ENCODE data around the gene STOML1.

The STOML1 gene

DNA sequence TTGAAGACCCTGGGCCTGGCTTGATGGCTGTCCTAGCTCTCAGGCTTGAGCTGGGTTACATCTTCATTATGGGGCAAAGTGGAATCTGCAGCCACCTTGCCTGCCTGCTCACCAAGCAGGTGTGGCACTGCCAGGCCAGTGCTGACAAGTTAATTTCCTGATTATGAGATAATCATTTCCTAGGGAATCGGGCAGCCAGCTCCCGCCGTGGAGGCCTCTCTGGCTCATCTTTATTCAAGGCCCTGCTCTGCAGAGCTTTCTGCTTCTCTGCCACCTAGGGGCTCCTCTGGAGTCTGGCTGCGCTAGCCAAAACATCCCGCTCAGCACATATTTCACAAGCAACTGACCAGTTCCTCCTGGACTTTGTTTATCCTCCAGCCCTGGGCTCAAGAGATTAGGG, 55.9 kb downstream of the STOML1 start:
- H3K9me2 ChIP-seq (replicated peaks; ENCODE audit: low read depth, low read length) = no peaks in the 10 kb centered on the region
- H2AFZ ChIP-seq (ENCODE audit: low read length) = no peak overlapping the region
- H3K79me2 ChIP-seq (ENCODE audit: insufficient read depth, low read length) = no peaks in the 10 kb centered on the region
- H3K9ac ChIP-seq (ENCODE audit: low read depth, low read length, poor library complexity, severe bottlenecking) = peak overlapping the region; percentile 44
- TF ChIP-seq, protein P1, sequence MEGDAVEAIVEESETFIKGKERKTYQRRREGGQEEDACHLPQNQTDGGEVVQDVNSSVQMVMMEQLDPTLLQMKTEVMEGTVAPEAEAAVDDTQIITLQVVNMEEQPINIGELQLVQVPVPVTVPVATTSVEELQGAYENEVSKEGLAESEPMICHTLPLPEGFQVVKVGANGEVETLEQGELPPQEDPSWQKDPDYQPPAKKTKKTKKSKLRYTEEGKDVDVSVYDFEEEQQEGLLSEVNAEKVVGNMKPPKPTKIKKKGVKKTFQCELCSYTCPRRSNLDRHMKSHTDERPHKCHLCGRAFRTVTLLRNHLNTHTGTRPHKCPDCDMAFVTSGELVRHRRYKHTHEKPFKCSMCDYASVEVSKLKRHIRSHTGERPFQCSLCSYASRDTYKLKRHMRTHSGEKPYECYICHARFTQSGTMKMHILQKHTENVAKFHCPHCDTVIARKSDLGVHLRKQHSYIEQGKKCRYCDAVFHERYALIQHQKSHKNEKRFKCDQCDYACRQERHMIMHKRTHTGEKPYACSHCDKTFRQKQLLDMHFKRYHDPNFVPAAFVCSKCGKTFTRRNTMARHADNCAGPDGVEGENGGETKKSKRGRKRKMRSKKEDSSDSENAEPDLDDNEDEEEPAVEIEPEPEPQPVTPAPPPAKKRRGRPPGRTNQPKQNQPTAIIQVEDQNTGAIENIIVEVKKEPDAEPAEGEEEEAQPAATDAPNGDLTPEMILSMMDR (conservative IDR thresholded peaks at IDR 0.05; ENCODE audit: low read length) = peak; percentile 34; the same call in 1 of the 2 replicates
- TF ChIP-seq EZH2phosphoT487 (IDR thresholded peaks at IDR 0.05; ENCODE audit: borderline replicate concordance) = no peak
- H3K9me3 ChIP-seq (ENCODE audit: insufficient read depth, low read depth, low read length) = no peaks in the 10 kb centered on the region
- H4K20me1 ChIP-seq (ENCODE audit: insufficient read depth, low read length, poor library complexity, severe bottlenecking) = no peaks in the 10 kb centered on the region
- H3K4me1 ChIP-seq (ENCODE audit: insufficient read depth, low read length, poor library complexity, severe bottlenecking) = peaks cover 71% of the 10 kb centered on the region
- peaks cover 5% of the 10 kb centered on the region; the same call in 1 of the 2 replicates for H3F3A ChIP-seq (ENCODE audit: low read depth)
- no peaks in the 10 kb centered on the region for H3K36me3 ChIP-seq (ENCODE audit: insufficient read depth, low read length)
- no peaks in the 10 kb centered on the region for H3K27me3 ChIP-seq (ENCODE audit: insufficient read depth, low read length, poor library complexity, severe bottlenecking)
- H3K4me3 ChIP-seq (ENCODE audit: low read length, poor library complexity, severe bottlenecking) = no peak overlapping the region
- peak overlapping the region; percentile 59 for H3K4me2 ChIP-seq (ENCODE audit: low read depth, low read length, poor library complexity, severe bottlenecking)

DNA sequence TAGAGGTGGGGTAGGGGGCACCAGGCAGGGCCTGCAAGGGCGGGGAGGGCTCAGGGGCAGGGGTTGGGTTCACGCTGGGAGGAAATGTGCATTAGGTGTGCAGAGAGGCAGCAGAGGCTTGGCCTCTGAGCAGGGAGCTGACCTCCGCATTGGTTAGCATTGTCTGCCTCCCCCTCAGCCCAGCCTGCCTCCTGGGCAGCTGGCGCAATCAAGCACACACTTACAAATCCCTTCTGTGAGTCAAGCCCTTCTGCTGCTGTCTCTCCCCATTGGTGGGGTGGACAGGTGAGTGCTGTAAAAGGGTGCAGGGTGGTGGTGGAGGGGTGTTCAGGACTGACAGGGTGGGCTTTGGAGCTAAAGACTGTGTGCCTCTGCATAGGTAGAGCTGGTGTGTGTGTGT, 56.5 kb downstream of the STOML1 start:
- H3K4me3 ChIP-seq (ENCODE audit: low read length, poor library complexity, severe bottlenecking) = no peak overlapping the region
- peak overlapping the region; percentile 44 for H3K9ac ChIP-seq (ENCODE audit: low read depth, low read length, poor library complexity, severe bottlenecking)
- H3K79me2 ChIP-seq (ENCODE audit: insufficient read depth, low read length) = no peaks in the 10 kb centered on the region
- H3K4me2 ChIP-seq (ENCODE audit: low read depth, low read length, poor library complexity, severe bottlenecking) = peak overlapping the region; percentile 59
- no peaks in the 10 kb centered on the region for H4K20me1 ChIP-seq (ENCODE audit: insufficient read depth, low read length, poor library complexity, severe bottlenecking)
- H3F3A ChIP-seq (ENCODE audit: low read depth) = peaks cover 5% of the 10 kb centered on the region; the same call in 1 of the 2 replicates
- peaks cover 71% of the 10 kb centered on the region for H3K4me1 ChIP-seq (ENCODE audit: insufficient read depth, low read length, poor library complexity, severe bottlenecking)
- H3K9me2 ChIP-seq (replicated peaks; ENCODE audit: low read depth, low read length) = no peaks in the 10 kb centered on the region
- H3K9me3 ChIP-seq (ENCODE audit: insufficient read depth, low read depth, low read length) = no peaks in the 10 kb centered on the region
- no peaks in the 10 kb centered on the region for H3K36me3 ChIP-seq (ENCODE audit: insufficient read depth, low read length)
- H3K27me3 ChIP-seq (ENCODE audit: insufficient read depth, low read length, poor library complexity, severe bottlenecking) = no peaks in the 10 kb centered on the region
- H2AFZ ChIP-seq (ENCODE audit: low read length) = no peak overlapping the region
- TF ChIP-seq EZH2phosphoT487 (IDR thresholded peaks at IDR 0.05; ENCODE audit: borderline replicate concordance) = no peak
- TF ChIP-seq, protein P1 (conservative IDR thresholded peaks at IDR 0.05; ENCODE audit: low read length) = no peak

DNA sequence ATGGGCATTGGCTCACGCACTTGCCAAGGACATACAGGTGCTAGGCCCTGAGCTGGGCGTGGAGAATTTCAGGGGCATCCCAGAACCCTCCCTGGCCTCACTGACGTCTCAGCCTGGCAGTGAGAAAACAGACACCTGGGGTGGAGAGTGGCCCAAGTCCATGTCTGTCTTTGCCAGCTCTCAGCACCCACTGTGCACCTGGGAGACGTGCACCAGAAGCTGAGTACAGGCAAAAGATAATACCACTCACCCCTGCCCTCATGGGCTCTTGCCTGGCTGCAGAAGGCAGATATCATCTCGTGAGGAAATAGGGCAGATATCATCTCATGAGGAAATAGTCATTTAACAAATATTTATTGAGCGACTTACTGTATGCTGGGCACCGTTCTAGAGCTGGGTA, 57.8 kb downstream of the STOML1 start:
- Histone ChIP-seq H3K4me2 (ENCODE audit: low read depth, low read length, poor library complexity, severe bottlenecking) (peak overlapping the region; percentile 59), H3K9ac (ENCODE audit: low read depth, low read length, poor library complexity, severe bottlenecking) (peak overlapping the region; percentile 54), H3K36me3 (ENCODE audit: insufficient read depth, low read length) (no peaks in the 10 kb centered on the region), H3K9me2 (replicated peaks; ENCODE audit: low read depth, low read length) (no peaks in the 10 kb centered on the region), H3K4me1 (ENCODE audit: insufficient read depth, low read length, poor library complexity, severe bottlenecking) (peaks cover 76% of the 10 kb centered on the region), H3K9me3 (ENCODE audit: insufficient read depth, low read depth, low read length) (no peaks in the 10 kb centered on the region), H3K79me2 (ENCODE audit: insufficient read depth, low read length) (no peaks in the 10 kb centered on the region), H4K20me1 (ENCODE audit: insufficient read depth, low read length, poor library complexity, severe bottlenecking) (no peaks in the 10 kb centered on the region), H3F3A (ENCODE audit: low read depth) (peaks cover 5% of the 10 kb centered on the region; the same call in 1 of the 2 replicates), H3K4me3 (ENCODE audit: low read length, poor library complexity, severe bottlenecking) (peak overlapping the region; percentile 31), H3K27me3 (ENCODE audit: insufficient read depth, low read length, poor library complexity, severe bottlenecking) (no peaks in the 10 kb centered on the region), H2AFZ (ENCODE audit: low read length) (no peak overlapping the region)
- no peak for TF ChIP-seq EZH2phosphoT487 (IDR thresholded peaks at IDR 0.05; ENCODE audit: borderline replicate concordance)
- TF ChIP-seq, protein P1 (conservative IDR thresholded peaks at IDR 0.05; ENCODE audit: low read length) = no peak
